AG04450 (cell line): ENCODE data around the gene GBP5. TPM values are rescaled to one million over a fixed set of nuclear protein-coding genes. Genes with fewer than 3 reads are reported as not detected.

Source experiments
- CTCF ChIA-PET: fragments of 300-600, 350-600 bp; formaldehyde crosslinking; extraction: SDS; loops from one replicate; lab custom pipeline; 2022; ENCODE audit warnings: antibody characterized with exemption, inconsistent platforms; lab: Charles Lee
- POLR2A ChIA-PET: fragments of 350-600 bp; formaldehyde crosslinking; extraction: SDS; loops from one replicate; lab custom pipeline; 2021; ENCODE audit warnings: antibody characterized with exemption, inconsistent platforms; lab: Yijun Ruan, JAX
- DNase-seq: peaks from one replicate; pipeline ENCODE4 v3.0.0-alpha.2; 2011; ENCODE audit warnings: low read depth, low spot score
- H3K27ac ChIP-seq: one replicate; pipeline ENCODE4 v1.5.1; 2012; ENCODE audit warnings: low read depth, low read length, control low read depth
- H3K27me3 ChIP-seq: one replicate; pipeline ENCODE4 v1.6.0; 2012; ENCODE audit warnings: low read length; ENCODE audit not compliant: control insufficient read depth, insufficient read depth
- H3K4me3 ChIP-seq: 2 replicates; pipeline ENCODE4 v1.5.1; 2011; ENCODE audit warnings: mild to moderate bottlenecking, low read depth, low read length, control low read depth
- H3K9me3 ChIP-seq: 2 replicates; pipeline ENCODE4 v1.5.1; 2012; ENCODE audit warnings: low read length; ENCODE audit not compliant: control insufficient read depth, insufficient read depth
- polyA plus RNA-seq: library from polyadenylated mRNA; depleted of rRNA; stranded (reverse); fragments of >200 nt; gene quantifications from 2 replicates; pipeline ENCODE4 v1.2.3, GENCODE V29; 2011
- TF ChIP-seq, protein P1 (sequence below): IDR thresholded peaks from 2 replicates; pipeline ENCODE4 v1.5.1; 2011; ENCODE audit warnings: low read depth, low read length, control low read depth, inconsistent platforms

The GBP5 gene
- polyA plus RNA-seq, 1 experiment = not detected

DNA sequence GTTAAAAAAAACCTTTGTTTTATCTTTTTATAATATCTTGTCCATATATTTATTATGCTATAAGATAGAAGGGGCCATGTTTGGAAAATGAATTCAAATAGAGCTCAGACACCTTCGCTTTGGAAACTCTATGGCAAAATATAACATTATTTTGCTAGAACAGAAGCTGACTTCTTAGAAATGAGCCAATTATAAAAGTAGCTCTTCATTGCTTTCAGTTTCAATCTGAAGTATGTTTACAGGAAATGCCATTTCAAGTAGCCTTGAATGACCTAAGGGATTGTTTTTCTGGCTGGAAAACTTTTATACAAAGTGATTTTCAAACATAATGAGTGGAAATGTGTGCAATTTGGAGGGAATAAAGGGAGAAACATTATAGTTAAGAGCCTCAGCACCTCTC is 37.8 kb upstream of the GBP5 start:
- Histone ChIP-seq H3K27me3 (no peaks in the 10 kb centered on the region), H3K9me3 (no peaks in the 10 kb centered on the region), H3K4me3 (no peak overlapping the region), H3K27ac (no peak overlapping the region)
- no peak for DNase-seq
- ChIA-PET CTCF (interaction anchor here (3.5 kb wide), 1 partner anchor 48 kb away, joined by 15 read pairs; no protein-coding TSS in a partner anchor), POLR2A (no interaction called here)
- TF ChIP-seq, protein P1, sequence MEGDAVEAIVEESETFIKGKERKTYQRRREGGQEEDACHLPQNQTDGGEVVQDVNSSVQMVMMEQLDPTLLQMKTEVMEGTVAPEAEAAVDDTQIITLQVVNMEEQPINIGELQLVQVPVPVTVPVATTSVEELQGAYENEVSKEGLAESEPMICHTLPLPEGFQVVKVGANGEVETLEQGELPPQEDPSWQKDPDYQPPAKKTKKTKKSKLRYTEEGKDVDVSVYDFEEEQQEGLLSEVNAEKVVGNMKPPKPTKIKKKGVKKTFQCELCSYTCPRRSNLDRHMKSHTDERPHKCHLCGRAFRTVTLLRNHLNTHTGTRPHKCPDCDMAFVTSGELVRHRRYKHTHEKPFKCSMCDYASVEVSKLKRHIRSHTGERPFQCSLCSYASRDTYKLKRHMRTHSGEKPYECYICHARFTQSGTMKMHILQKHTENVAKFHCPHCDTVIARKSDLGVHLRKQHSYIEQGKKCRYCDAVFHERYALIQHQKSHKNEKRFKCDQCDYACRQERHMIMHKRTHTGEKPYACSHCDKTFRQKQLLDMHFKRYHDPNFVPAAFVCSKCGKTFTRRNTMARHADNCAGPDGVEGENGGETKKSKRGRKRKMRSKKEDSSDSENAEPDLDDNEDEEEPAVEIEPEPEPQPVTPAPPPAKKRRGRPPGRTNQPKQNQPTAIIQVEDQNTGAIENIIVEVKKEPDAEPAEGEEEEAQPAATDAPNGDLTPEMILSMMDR = no peak

DNA sequence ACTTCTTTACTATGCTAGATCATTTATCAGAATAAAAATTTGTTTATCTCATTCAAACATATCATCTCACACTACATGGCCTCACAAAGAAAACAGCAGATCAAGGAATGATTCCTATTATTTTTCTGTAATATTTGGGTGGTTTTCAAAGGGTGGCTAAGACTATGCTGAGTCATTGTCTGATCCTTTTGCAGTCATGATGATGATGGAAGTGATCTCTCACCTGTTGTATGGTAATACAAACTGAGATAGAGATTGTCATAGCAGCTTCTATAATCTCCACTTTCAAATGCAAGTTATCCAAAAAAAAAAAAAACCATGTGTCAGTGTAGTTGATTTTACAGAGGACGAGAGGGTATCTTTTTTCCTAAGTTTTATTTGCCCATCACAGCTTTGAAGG is 37.2 kb upstream of the GBP5 start:
- ChIA-PET CTCF (interaction anchor here (3.5 kb wide), 1 partner anchor 49 kb away, joined by 15 read pairs; no protein-coding TSS in a partner anchor), POLR2A (no interaction called here)
- no peaks in the 10 kb centered on the region for H3K27me3 ChIP-seq
- no peak overlapping the region for H3K4me3 ChIP-seq
- H3K27ac ChIP-seq = no peak overlapping the region
- TF ChIP-seq, protein P1 = no peak
- H3K9me3 ChIP-seq = no peaks in the 10 kb centered on the region
- DNase-seq = no peak

DNA sequence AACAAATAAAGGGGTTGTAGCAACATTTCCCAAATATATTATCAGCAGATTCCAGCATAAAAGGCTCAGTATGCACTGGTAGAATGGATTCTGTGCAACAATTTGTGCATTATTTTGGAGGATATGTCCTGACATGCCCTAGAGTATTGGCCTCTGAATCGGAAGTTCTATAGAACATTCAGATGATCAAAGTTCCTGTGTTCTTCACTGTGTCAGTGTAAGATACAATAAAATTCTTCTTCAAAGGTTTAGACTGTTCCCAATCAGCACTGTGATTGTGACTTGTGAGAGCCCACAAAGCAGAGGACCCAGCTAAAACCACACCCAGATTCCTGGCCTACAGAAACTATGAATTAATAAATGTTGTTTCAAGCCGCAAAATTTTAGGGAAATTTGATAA is 33.6 kb upstream of the GBP5 start:
- Histone ChIP-seq H3K27me3 (no peaks in the 10 kb centered on the region), H3K4me3 (no peak overlapping the region), H3K27ac (no peak overlapping the region), H3K9me3 (peaks cover 6% of the 10 kb centered on the region; the same call in 1 of the 2 replicates)
- ChIA-PET CTCF (no interaction called here), POLR2A (no interaction called here)
- DNase-seq = no peak
- TF ChIP-seq, protein P1 = no peak

DNA sequence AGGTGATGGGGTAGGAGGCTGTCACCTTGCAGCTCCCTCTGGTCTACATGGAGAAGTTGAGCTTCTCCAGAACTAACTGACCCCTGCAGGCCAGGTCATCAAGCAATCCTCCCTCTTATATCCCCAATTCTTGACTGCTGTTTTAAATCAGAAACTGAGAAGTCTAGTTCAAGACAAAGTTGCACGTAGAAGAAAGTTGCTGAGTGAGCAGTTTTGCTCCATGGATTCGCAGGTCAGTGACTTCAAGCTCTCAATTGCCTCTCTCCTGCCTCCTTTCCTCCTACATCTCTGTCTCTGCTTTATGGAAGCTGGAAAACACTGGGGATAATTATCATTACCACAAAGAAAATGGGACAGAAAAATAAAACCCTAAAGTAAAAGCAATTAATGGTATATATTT is 32.8 kb upstream of the GBP5 start:
- TF ChIP-seq, protein P1 = no peak
- ChIA-PET POLR2A (no interaction called here), CTCF (no interaction called here)
- Histone ChIP-seq H3K27me3 (no peaks in the 10 kb centered on the region), H3K27ac (no peak overlapping the region), H3K4me3 (no peak overlapping the region), H3K9me3 (peaks cover 6% of the 10 kb centered on the region; the same call in 1 of the 2 replicates)
- no peak for DNase-seq

DNA sequence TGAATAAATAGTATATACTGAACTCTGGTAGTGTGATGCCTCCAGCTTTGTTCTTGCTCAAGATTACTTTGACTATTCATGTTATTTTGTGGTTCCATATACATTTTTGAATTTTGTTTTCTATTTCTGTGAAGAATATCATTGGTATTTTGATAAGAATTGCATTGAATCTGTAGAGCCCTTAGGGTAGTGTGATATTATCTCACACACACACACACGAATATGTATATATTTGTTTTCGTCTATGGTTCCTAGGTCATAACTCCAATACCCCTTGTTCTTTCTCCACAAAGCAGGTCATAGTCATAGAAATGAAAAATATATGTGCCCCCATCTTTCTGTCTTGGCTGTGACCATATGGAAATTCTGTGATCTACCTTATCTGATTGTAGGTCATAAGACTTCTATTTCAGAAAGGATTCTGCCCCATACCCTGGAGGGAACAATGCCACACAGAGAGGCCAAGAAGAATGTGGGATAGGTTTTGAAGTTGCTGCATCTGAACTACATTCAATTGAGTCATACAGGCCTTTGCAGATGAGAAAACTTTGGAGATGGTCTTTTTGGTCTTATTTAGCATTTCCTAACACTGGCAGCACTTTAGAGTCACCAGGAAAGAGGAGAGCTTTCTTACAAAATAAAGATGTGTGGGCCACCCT is 32.0 kb upstream of the GBP5 start:
- H3K27me3 ChIP-seq = no peaks in the 10 kb centered on the region
- ChIA-PET POLR2A (no interaction called here), CTCF (no interaction called here)
- DNase-seq = no peak
- no peak overlapping the region for H3K4me3 ChIP-seq
- H3K27ac ChIP-seq = no peak overlapping the region
- peaks cover 6% of the 10 kb centered on the region; the same call in 1 of the 2 replicates for H3K9me3 ChIP-seq
- TF ChIP-seq, protein P1 = no peak
